A549 (cell line): ENCODE measurements around the gene INPP5A. TPM values are rescaled to one million over a fixed set of nuclear protein-coding genes. Genes with fewer than 3 reads are reported as not detected.

ENCODE experiments used
- ATAC-seq, 2 experiments: fragments of 200-7000 bp in 1 of 2; fragments of >200 bp in 1 of 2; cut with Nextera tagmentation in 1 of 2; cut with Tn5 transposase in 1 of 2; 3 replicates each; pipeline versions ENCODE4 v1.8.0 to v1.9.1; 2018 to 2020; ENCODE audit warnings: mild to moderate bottlenecking in 1 of 2, moderate library complexity in 1 of 2
- CTCF ChIA-PET: fragments of 300-600 bp; sonication (Branson Sonifier 250); formaldehyde crosslinking; extraction: SDS; loops from one replicate; lab custom pipeline; 2021; ENCODE audit warnings: antibody characterized with exemption, inconsistent platforms; lab: Yijun Ruan, JAX
- POLR2A ChIA-PET: fragments of 350-600 bp; formaldehyde crosslinking; extraction: SDS; loops from one replicate; lab custom pipeline; 2021; ENCODE audit warnings: antibody characterized with exemption, inconsistent platforms; lab: Yijun Ruan, JAX
- DNase-seq, 2 experiments: peaks; one replicate each; pipeline versions ENCODE4 v3.0.0 to v3.0.0-alpha.2; 2011 to 2016; ENCODE audit warnings: low read depth in 1 of 2, low spot score in 1 of 2
- FAIRE-seq: peaks from 2 replicates; lab custom pipeline; 2011; peaks lifted over from hg19 to GRCh38; lab: Jason Lieb, UNC
- H3K27ac ChIP-seq, 2 experiments: fragments of >200 bp; sonication (Bioruptor Twin); formaldehyde crosslinking; 3 replicates each; pipeline ENCODE4 v1.5.1; 2016 to 2017
- H3K4me1 ChIP-seq: fragments of >200 bp; sonication (Bioruptor Twin); formaldehyde crosslinking; 3 replicates; pipeline ENCODE4 v1.6.1; 2016
- H3K4me2 ChIP-seq: fragments of >200 bp; sonication (Bioruptor Twin); formaldehyde crosslinking; 3 replicates; pipeline ENCODE4 v1.6.1; 2016
- H3K4me3 ChIP-seq: fragments of >200 bp; sonication (Bioruptor Twin); formaldehyde crosslinking; 3 replicates; pipeline ENCODE4 v1.5.1; 2016
- H3K9me3 ChIP-seq: fragments of >200 bp; sonication (Bioruptor Twin); formaldehyde crosslinking; 3 replicates; pipeline ENCODE4 v1.6.1; 2016
- BCL3 ChIP-seq: fragments of >200 bp; sonication (Bioruptor Twin); formaldehyde crosslinking; IDR thresholded peaks from 3 replicates; pipeline ENCODE4 v1.6.1; 2016
- CTCF ChIP-seq: fragments of >200 bp; sonication (Bioruptor Twin); formaldehyde crosslinking; IDR thresholded peaks from 3 replicates; pipeline ENCODE4 v1.5.1; 2016
- EHF ChIP-seq: fragments of 250-450 bp; sonication (Bioruptor Pico); IDR thresholded peaks from 2 replicates; pipeline ENCODE4 v1.5.0; 2020; ENCODE audit warnings: mild to moderate bottlenecking
- FOSL2 ChIP-seq, 2 experiments: fragments of 450-650 bp in 1 of 2; fragments of >200 bp in 1 of 2; sonication (Bioruptor Twin) in 1 of 2; formaldehyde crosslinking; IDR thresholded peaks; 2 replicates each; pipeline versions ENCODE4 v1.5.0 to v1.6.1; 2016 to 2020; ENCODE audit warnings: mild to moderate bottlenecking in 1 of 2, moderate library complexity in 1 of 2
- HMGXB4 ChIP-seq: fragments of 250-450 bp; sonication (Bioruptor Pico); IDR thresholded peaks from 2 replicates; pipeline ENCODE4 v1.5.0; 2021; ENCODE audit warnings: mild to moderate bottlenecking, moderate library complexity, borderline replicate concordance
- HOXB13 ChIP-seq: fragments of 250-450 bp; sonication (Bioruptor Pico); IDR thresholded peaks from 2 replicates; pipeline ENCODE4 v1.5.0; 2020; ENCODE audit warnings: low read depth, mild to moderate bottlenecking, moderate library complexity
- MAFK ChIP-seq: fragments of 450-650 bp; IDR thresholded peaks from 2 replicates; pipeline ENCODE4 v1.6.1; 2014; ENCODE audit not compliant: partially characterized antibody
- MYC ChIP-seq: IDR thresholded peaks from 2 replicates; pipeline ENCODE4 v1.6.1; 2012; ENCODE audit warnings: mild to moderate bottlenecking, inconsistent platforms, low read length, improper control_type of control experiment, borderline replicate concordance
- NFE2L2 ChIP-seq: fragments of 150-350 bp; conservative IDR thresholded peaks from 2 replicates; pipeline ENCODE4 v1.6.1; 2014; ENCODE audit warnings: low read length
- PBX3 ChIP-seq: IDR thresholded peaks from 2 replicates; pipeline ENCODE4 v1.6.1; 2012
- RAD21 ChIP-seq, 2 experiments: fragments of >200 bp in 1 of 2; sonication (Bioruptor Twin) in 1 of 2; formaldehyde crosslinking in 1 of 2; IDR thresholded peaks in 1 of 2; conservative IDR thresholded peaks in 1 of 2; 2 replicates in 1 of 2; 3 replicates in 1 of 2; pipeline ENCODE4 v1.6.1; 2012 to 2018; ENCODE audit warnings: inconsistent platforms in 1 of 2
- SMC3 ChIP-seq: fragments of >200 bp; sonication (Bioruptor Twin); formaldehyde crosslinking; IDR thresholded peaks from 3 replicates; pipeline ENCODE4 v1.6.1; 2018; ENCODE audit warnings: inconsistent platforms
- SREBF2 ChIP-seq: fragments of 450-650 bp; IDR thresholded peaks from 2 replicates; pipeline ENCODE4 v1.6.1; 2014; ENCODE audit warnings: mild to moderate bottlenecking, moderate library complexity
- WGBS: methylation state at CpG from one replicate; pipeline ENCODE4 v1.1.6; 2017; ENCODE audit errors: missing lambda C conversion rate; 5-methylcytosine and 5-hydroxymethylcytosine counted together
- polyA plus RNA-seq, 4 experiments: library from polyadenylated mRNA; depleted of rRNA in 3 of 4; stranded (reverse); fragments of >200 nt; fragmentation: RNase III in 1 of 4; extraction: RNeasy Plus Mini Kit Qiagen cat#74134 plus additional on column Dnase treatment in 1 of 4; gene quantifications; 2 replicates in 3 of 4; 3 replicates in 1 of 4; pipeline ENCODE4 v1.2.3, GENCODE V29; 2011 to 2017

Gene INPP5A
- polyA plus RNA-seq, 2 of the 4 experiments (the other 2 are of a cell fraction), result 13.7 to 15.1 TPM

DNA sequence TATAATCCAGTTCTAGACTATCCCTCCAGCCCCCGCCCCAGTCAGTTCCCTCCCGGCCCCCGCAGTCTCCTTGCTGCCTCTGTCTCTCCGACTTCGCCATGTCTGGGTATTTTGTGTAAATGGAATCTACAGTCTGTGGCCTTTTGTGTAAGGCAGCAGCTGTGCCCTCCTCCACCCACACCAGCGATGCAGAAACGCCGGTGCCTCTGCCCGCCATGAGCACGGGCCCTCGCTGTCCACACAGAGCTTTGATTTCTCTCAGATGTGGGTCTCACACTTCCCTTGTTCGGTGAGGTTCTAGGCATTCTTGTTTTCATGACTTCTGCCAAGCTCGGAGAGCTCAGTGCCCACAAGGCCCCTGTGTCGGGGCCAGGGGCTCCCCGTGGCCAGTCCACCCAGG is 210.5 kb downstream of the INPP5A start (continued):
- TF ChIP-seq CTCF (no peak), SMC3 (no peak), EHF (CRISPR knock-in tag) (no peak)
- TF ChIP-seq, all 56 proteins: peak for 0

DNA sequence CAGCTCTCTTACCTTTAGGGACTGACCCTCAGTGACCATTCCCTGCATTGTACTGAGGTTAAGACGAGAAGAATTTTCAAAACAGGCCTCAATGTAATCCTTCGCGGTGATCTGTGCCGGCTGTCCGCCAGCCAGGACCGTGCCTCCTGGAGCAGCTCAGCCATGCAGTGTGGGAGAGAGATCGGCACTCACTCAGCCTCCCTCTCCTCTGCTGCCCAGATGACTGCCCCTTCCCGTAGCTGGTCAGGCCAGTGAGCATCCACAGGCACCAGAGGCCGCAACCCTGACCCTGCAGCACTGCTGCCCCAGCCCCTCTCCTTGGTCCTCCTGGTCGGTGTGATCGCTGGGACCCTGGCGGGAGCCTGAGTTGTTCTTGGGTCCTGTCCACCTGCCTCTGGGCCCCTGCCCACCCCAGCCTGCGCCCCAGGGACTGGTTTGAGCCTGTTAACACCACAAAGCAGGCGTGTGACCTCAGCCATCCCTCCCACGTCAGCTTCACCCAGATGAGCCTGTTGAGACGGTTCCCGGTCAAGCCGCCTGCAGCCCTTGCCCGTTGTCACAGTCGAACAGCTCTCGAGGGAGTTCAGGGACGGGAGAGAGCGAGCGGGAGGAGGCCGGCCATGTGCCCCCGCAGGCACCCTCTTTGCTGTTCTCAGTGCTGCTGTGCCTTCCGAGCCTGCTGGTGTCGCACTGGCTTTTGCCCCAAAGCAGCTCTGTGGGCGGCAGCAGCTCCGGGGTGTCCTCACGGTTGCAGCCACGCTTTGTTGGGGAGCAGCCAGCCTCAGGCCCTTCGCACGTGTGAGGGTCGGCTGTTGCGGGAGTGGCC is 211.2 kb downstream of the INPP5A start:
- CTCF ChIA-PET, result no interaction called here
- POLR2A ChIA-PET, result no interaction called here
- ATAC-seq, result no peak
- TF ChIP-seq HOXB13 (CRISPR knock-in tag) (no peak), MAFK (no peak)
- FAIRE-seq, result no peak
- no peak overlapping the region for H3K4me3 ChIP-seq
- H3K4me1 ChIP-seq, result no peaks in the 10 kb centered on the region
- 83% methylated on average over 18 of the region's 36 CpGs for WGBS
- DNase-seq, result no peak
- H3K4me2 ChIP-seq, result no peak overlapping the region
- no peaks in the 10 kb centered on the region for H3K9me3 ChIP-seq
- H3K27ac ChIP-seq, result no peak overlapping the region

DNA sequence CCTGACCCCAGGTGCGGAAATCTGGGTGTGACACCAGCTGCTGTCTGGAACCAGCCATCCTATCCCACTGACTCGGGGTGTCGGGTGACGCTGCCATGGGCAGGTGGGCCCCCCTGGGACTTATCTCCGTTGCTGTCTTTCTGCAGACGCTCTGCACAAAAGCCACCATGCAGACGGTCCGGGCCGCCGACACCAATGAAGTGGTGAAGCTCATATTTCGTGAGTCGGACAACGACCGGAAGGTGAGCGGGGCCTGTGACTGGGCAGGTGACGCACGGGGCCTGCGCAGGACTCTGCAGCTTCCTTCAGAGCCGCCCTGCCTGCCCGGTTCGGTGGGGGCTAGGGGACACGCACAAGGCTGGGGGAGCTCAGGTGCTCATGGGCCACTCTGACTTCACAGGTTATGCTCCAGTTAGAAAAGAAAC is 211.8 kb downstream of the INPP5A start:
- no peaks in the 10 kb centered on the region for H3K4me1 ChIP-seq
- no peak for TF ChIP-seq CTCF
- TF ChIP-seq BCL3, result no peak
- TF ChIP-seq SREBF2, result no peak
- TF ChIP-seq FOSL2 (IDR thresholded peaks at IDR 0.05), result no peak
- no peak for TF ChIP-seq FOSL2 (CRISPR knock-in tag; IDR thresholded peaks at IDR 0.05)
- TF ChIP-seq NFE2L2, result no peak
- TF ChIP-seq RAD21 (conservative IDR thresholded peaks at IDR 0.05 in 1 of 2, IDR thresholded peaks at IDR 0.05 in 1 of 2), result no peak
- no peak for TF ChIP-seq HMGXB4
- no peak for TF ChIP-seq MYC
- no peak for TF ChIP-seq PBX3
- TF ChIP-seq, all 56 proteins: peak for 0
- Histone ChIP-seq H3K4me2 (no peak overlapping the region), H3K9me3 (no peaks in the 10 kb centered on the region), H3K4me3 (no peak overlapping the region), H3K27ac (no peak overlapping the region)
- CTCF ChIA-PET, result no interaction called here
- no peak for FAIRE-seq
- DNase-seq, result no peak
- POLR2A ChIA-PET, result no interaction called here
- 84% methylated on average over 22 of the region's 22 CpGs for WGBS
- ATAC-seq, result no peak
